Activated B cell treated with CpG ODN at 0.5 μM for 24 hours (primary cell): ENCODE data around the gene KIAA0586. TPM values are rescaled to one million over a fixed set of nuclear protein-coding genes. Genes with fewer than 3 reads are reported as not detected.
"Not testable (repeated sequence)": the region's sequence is repeated elsewhere in the genome, so short reads cannot be mapped to it uniquely, and the experiment has no call there.

ENCODE experiments used
- ATAC-seq: fragments of 200-7000 bp; cut with Tn5 transposase; one replicate; pipeline ENCODE4 v1.10.0; 2021; ENCODE audit warnings: low read depth, mild to moderate bottlenecking, moderate library complexity
- CTCF ChIA-PET: fragments of 350-600 bp; sonication (Branson Sonifier 250); formaldehyde crosslinking; loops from one replicate; lab custom pipeline; 2021; ENCODE audit warnings: antibody characterized with exemption; lab: Charles Lee
- POLR2A ChIA-PET: fragments of 350-600 bp; sonication (Branson Sonifier 250); formaldehyde crosslinking; loops from one replicate; lab custom pipeline; 2021; ENCODE audit warnings: antibody characterized with exemption; lab: Charles Lee
- DNase-seq: peaks from one replicate; pipeline ENCODE4 v3.0.0; 2022
- H3K27ac Mint-ChIP-seq: one replicate; pipeline ENCODE4 v1.8.0; 2020; ENCODE audit warnings: mixed read lengths
- H3K27me3 Mint-ChIP-seq: one replicate; pipeline ENCODE4 v1.8.0; 2021; ENCODE audit warnings: mixed read lengths
- H3K36me3 Mint-ChIP-seq: one replicate; pipeline ENCODE4 v1.8.0; 2021; ENCODE audit warnings: low read depth, mixed read lengths
- H3K4me1 Mint-ChIP-seq: one replicate; pipeline ENCODE4 v1.8.0; 2021; ENCODE audit warnings: mixed read lengths
- H3K4me3 Mint-ChIP-seq: one replicate; pipeline ENCODE4 v1.8.0; 2020; ENCODE audit warnings: mild to moderate bottlenecking, mixed read lengths
- H3K9me3 Mint-ChIP-seq: one replicate; pipeline ENCODE4 v1.8.0; 2020; ENCODE audit warnings: mixed read lengths
- CTCF ChIP-seq: fragments of 200-600 bp; IDR thresholded peaks from one replicate; pipeline ENCODE4 v1.8.0; 2022; ENCODE audit warnings: antibody characterized with exemption, mild to moderate bottlenecking
- intact Hi-C: fragments of 100-400 bp; cut with micrococcal nuclease; formaldehyde crosslinking; loops from one replicate; pipeline ENCODE4 v1.15.1; 2024
- total RNA-seq: library from RNA; stranded (reverse); gene quantifications from 2 replicates; pipeline ENCODE4 v1.2.3, GENCODE V29; 2022

The KIAA0586 gene
- total RNA-seq, 1 donor from 2014 or later, result 19.8 TPM

- CTCF ChIA-PET, result interaction anchor here (1.0 kb wide), 1 partner anchor 19 kb away, joined by 3 read pairs; the partner anchor contains the start of gene TOMM20L
- ATAC-seq, result no peak
- H3K36me3 Mint-ChIP-seq, result peaks cover 69% of the 10 kb centered on the region
Observed at GRCh38 chr14:58414845-58415244, 12.7 kb upstream of the KIAA0586 start.

GRCh38 chr14:58415636-58416547 is 11.6 kb upstream of the KIAA0586 start:
- DNase-seq, result no peak
- no peaks in the 10 kb centered on the region for H3K9me3 Mint-ChIP-seq
- POLR2A ChIA-PET, result no interaction called here
- peaks cover 11% of the 10 kb centered on the region for H3K4me1 Mint-ChIP-seq
- intact Hi-C loops, result loop anchor here (2.0 kb wide), 1 partner anchor 19 kb away; no protein-coding TSS in a partner anchor
- H3K4me3 Mint-ChIP-seq, result no peak overlapping the region
- H3K36me3 Mint-ChIP-seq, result peaks cover 67% of the 10 kb centered on the region
- ATAC-seq, result no peak
- CTCF ChIA-PET, result no interaction called here
- H3K27ac Mint-ChIP-seq, result no peak overlapping the region
- TF ChIP-seq CTCF, result no peak
- no peaks in the 10 kb centered on the region for H3K27me3 Mint-ChIP-seq

More at GRCh38 chr14:58414845-58415244, 12.7 kb upstream of the KIAA0586 start:
- intact Hi-C loops, result loop anchor here (2.0 kb wide), 1 partner anchor 18 kb away; no protein-coding TSS in a partner anchor
- H3K27me3 Mint-ChIP-seq, result no peaks in the 10 kb centered on the region
- H3K27ac Mint-ChIP-seq, result no peak overlapping the region
- H3K9me3 Mint-ChIP-seq, result no peaks in the 10 kb centered on the region
- TF ChIP-seq CTCF, result no peak
- DNase-seq, result no peak
- no peak overlapping the region for H3K4me3 Mint-ChIP-seq
- POLR2A ChIA-PET, result no interaction called here
- H3K4me1 Mint-ChIP-seq, result peaks cover 11% of the 10 kb centered on the region

DNA sequence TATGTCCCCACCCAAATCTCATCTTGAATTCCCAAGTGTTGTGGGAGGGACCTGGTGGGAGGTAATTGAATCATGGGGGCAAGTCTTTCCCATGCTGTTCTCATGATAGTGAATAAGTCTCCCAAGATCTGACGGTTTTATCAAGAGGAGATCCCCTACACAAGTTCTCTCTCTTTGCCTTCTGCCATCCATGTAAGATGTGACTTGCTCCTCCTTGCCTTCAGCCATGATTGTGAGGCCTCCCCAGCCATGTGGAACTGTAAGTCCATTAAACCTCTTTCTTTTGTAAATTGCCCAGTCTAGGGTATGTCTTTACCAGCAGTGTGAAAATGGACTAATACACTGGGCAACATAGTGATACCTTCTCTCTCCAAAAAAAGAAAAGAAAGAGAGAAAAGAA is 10.6 kb upstream of the KIAA0586 start:
- ATAC-seq, H3K27ac Mint-ChIP-seq, H3K9me3 Mint-ChIP-seq, intact Hi-C loops, H3K27me3 Mint-ChIP-seq, DNase-seq, H3K4me3 Mint-ChIP-seq: not testable (repeated sequence)
- ChIA-PET POLR2A (interaction anchor here (0.6 kb wide), 1 partner anchor 217 kb away, joined by 3 read pairs; the partner anchor contains the start of gene ACTR10), CTCF (interaction anchor here (1.0 kb wide), 1 partner anchor 10 kb away, joined by 3 read pairs; the partner anchor contains the start of genes KIAA0586 and TIMM9)
- Mint-ChIP-seq H3K36me3 (peaks cover 68% of the 10 kb centered on the region), H3K4me1 (peaks cover 11% of the 10 kb centered on the region)

- CTCF ChIA-PET, result interaction anchor here (1.2 to 1.3 kb wide), 2 partner anchors 10 to 31 kb away, joined by 3 read pairs; partner anchors contain the start of gene TOMM20L
- DNase-seq, result peak; percentile 51
Observed at GRCh38 chr14:58426670-58427280, 744 bp upstream of the KIAA0586 start.

More at GRCh38 chr14:58426670-58427280, 744 bp upstream of the KIAA0586 start:
- ATAC-seq, result peak; percentile 41
- intact Hi-C loops, result loop anchor here (1.0 to 5.0 kb wide), 11 partner anchors 30 to 1058 kb away; partner anchors contain the start of genes ACTR10, ARID4A, DAAM1 and DACT1
- TF ChIP-seq CTCF, result no peak
- peak overlapping the region; percentile 97 for H3K27ac Mint-ChIP-seq
- H3K4me3 Mint-ChIP-seq, result peak overlapping the region; percentile 94
- POLR2A ChIA-PET, result interaction anchor here (0.6 to 3.0 kb wide), 11 partner anchors 31 to 1822 kb away, joined by 3 to 51 read pairs (median 6); partner anchors contain the start of genes AP5M1, ARID4A, DHRS7 and EXOC5
- H3K36me3 Mint-ChIP-seq, result peaks cover 41% of the 10 kb centered on the region
- no peaks in the 10 kb centered on the region for H3K27me3 Mint-ChIP-seq
- peaks cover 46% of the 10 kb centered on the region for H3K4me1 Mint-ChIP-seq
- no peaks in the 10 kb centered on the region for H3K9me3 Mint-ChIP-seq
